HUES64 (cell line): ENCODE measurements around the gene CCDC12.

Experiments
- H3K27ac ChIP-seq: 2 replicates; pipeline ENCODE4 v1.7.0; 2013; ENCODE audit warnings: low read depth, low read length, inconsistent platforms
- H3K27me3 ChIP-seq: 2 replicates; pipeline ENCODE4 v1.6.1; 2013; ENCODE audit warnings: mild to moderate bottlenecking, low read length; ENCODE audit not compliant: insufficient read depth
- H3K36me3 ChIP-seq: 2 replicates; pipeline ENCODE4 v1.6.1; 2013; ENCODE audit warnings: mild to moderate bottlenecking, low read length; ENCODE audit not compliant: insufficient read depth
- H3K4me1 ChIP-seq: 2 replicates; pipeline ENCODE4 v1.6.1; 2013; ENCODE audit warnings: mild to moderate bottlenecking, low read length, moderate library complexity; ENCODE audit not compliant: insufficient read depth
- H3K4me3 ChIP-seq: 2 replicates; pipeline ENCODE4 v1.5.1; 2013; ENCODE audit warnings: mild to moderate bottlenecking, low read length, moderate library complexity
- H3K9ac ChIP-seq: 2 replicates; pipeline ENCODE4 v1.6.1; 2013; ENCODE audit warnings: mild to moderate bottlenecking, low read depth, low read length
- H3K9me3 ChIP-seq: 2 replicates; pipeline ENCODE4 v1.6.1; 2013; ENCODE audit warnings: low read depth, low read length; ENCODE audit not compliant: insufficient read depth
- WGBS: fragments of 150-250, 120-280 bp; methylation state at CpG from one replicate; pipeline ENCODE4 v1.1.7; 2013; ENCODE audit warnings: missing lambda C conversion rate; 5-methylcytosine and 5-hydroxymethylcytosine counted together

CCDC12 gene

DNA sequence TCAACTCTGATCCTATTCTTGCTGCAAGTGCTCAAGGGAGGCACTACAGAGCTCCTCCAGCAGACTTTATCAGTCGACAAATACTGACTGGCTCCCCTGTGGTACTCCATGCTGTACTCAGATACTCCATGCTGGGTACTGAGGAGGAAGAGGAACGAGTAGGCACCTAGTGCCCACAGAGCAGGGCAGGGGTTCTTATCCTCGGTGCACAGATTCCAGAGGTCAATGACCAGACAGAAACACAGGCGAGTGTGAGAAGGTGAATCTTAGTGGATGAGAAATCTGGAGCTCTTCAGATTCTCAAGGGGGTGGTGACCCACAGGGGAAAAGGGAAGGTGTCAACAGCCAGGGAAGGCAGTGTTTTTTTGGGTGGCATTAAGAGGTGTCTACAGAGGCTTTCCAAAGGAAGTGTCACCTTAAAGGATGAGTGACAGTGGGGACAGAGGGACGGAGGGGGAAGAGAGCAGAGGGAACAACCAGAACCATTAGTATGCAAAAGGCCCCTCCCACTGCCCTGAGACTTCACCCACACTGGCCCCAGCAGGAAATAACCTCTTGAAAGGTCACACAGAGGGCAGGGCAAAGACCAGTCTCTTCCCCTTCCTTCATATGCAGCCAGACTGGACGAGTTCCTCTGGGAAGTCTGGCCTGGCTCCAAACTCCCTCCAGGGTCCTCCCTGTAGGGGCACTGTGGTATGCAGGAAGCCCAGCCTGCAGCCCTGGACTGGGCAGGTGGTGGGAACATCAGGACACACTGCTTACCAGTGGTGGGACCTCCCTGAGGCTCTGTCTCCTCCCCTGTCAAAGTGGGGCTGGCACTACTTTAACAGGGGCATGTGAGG is 27.5 kb downstream of the CCDC12 start:
- Histone ChIP-seq H3K36me3 (peaks cover 17% of the 10 kb centered on the region), H3K9me3 (no peaks in the 10 kb centered on the region), H3K9ac (no peak overlapping the region), H3K27me3 (no peaks in the 10 kb centered on the region), H3K4me3 (no peak overlapping the region), H3K27ac (no peak overlapping the region), H3K4me1 (peaks cover 28% of the 10 kb centered on the region)
- 65% methylated on average over 6 of the region's 6 CpGs for WGBS

DNA sequence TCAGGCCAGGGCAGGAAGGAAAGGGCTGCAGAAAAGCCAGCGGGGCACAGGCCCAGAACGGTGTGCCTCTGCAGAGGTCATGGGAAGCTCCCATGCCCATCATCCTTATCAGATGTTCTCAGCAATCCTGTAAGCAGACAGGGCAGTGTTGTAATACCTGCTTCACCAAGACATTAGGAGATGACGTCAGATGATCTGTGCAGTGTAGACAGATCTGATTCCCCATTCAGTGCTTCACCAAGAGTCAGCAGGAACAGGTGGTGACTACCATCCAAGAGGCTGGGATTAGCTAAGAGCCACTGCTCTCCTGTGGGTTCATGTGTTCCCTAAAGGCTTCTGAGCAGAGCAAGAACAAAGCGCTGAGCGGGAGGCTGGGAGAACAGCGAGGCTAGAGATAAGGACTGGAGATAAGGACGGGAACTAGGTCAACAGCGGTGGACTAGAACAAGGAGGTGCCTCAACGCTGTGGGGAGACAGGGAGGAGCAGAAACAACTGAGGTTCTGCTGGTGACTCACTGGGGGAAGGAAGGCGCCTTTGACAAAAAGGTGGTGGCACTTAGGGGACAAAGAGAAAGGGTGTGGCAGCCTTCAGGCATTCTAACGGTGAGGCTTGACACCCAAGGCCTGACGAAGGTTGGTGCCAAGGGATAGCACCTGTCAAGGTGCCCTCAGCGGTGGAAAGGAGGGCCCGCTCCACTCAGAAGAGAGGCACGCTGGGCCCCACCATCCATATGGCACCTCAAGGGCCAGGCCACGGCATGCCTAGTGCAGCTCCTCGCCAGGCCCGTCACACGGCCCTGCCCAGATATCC is 28.4 kb downstream of the CCDC12 start:
- 82% methylated on average over 19 of the region's 19 CpGs for WGBS
- H3K27ac ChIP-seq: no peak overlapping the region
- H3K4me3 ChIP-seq: no peak overlapping the region
- no peak overlapping the region for H3K9ac ChIP-seq
- no peaks in the 10 kb centered on the region for H3K9me3 ChIP-seq
- H3K27me3 ChIP-seq: no peaks in the 10 kb centered on the region
- H3K36me3 ChIP-seq: peaks cover 17% of the 10 kb centered on the region
- peaks cover 28% of the 10 kb centered on the region for H3K4me1 ChIP-seq

DNA sequence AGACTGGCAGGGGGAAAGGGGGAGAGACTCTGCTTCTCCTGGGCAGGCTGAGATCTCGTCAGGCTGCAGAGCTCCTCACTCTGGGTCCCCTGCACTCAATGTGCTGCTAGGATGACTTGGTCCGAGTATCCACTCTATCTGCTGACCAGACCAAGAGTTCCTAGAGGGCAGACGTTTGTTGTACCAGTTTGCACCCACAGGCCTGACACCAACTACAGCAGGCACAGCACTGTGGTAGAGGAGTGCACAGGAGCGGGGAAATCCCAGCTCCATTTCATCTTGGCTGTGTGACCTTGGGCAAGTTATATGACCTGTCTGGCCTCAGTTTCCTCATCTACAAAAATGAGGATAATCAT is 29.0 kb downstream of the CCDC12 start:
- Histone ChIP-seq H3K36me3 (peaks cover 18% of the 10 kb centered on the region), H3K9me3 (no peaks in the 10 kb centered on the region), H3K27me3 (no peaks in the 10 kb centered on the region), H3K27ac (no peak overlapping the region), H3K9ac (no peak overlapping the region), H3K4me1 (peaks cover 30% of the 10 kb centered on the region), H3K4me3 (no peak overlapping the region)
- WGBS: 90% methylated on average over 4 of the region's 4 CpGs

DNA sequence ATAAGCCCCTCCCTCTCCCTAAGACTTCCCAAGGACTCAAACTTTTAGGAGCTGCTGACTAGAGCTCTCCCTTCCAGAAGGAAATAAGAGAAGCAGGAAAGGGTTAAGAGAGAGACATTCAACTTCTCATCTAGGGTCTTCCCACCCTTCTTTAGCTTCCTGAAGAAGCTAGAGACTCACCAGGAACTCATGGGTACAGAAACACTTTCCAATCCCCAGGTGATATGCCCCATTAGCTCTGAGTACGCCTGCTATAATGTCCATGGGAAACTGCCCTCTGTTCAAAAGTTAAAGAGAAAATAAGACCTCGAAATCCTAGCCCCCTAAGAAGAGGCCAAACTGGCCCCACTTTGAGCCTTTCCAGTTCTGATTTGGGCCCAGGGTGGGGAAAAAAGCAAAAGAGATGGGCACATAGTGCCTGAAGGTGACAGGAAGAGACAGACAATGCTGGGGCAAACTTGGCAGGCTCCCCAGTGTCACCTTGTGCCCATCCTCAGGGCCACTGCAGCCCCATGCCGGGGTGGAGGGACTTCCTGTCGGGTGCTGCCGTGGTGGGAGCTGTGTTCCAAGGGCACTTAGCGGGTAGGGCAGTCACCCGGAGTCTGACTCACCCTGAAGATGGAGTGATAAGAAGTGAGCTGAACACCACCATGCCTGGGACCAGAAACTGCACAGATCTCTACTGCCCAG is 29.5 kb downstream of the CCDC12 start:
- peaks cover 23% of the 10 kb centered on the region for H3K36me3 ChIP-seq

DNA sequence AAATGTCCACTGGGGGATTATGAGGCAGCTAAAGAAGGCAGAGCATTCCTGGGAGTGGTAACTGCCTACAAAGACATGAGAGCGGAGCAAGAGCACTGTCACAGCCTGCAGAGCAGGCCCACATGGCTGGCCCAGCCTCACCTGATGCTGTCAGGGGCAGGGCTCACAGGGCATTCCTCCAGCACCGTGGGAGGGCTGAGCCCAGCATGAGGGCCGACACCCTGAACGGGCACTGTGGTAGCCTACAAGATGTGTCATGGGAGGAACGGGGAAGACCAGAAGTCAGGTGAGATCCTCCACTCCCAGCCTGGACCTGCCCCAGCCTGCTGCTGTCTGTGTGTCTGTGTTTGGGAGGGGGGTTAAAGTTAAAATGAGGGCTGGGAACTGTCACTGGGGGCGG is 30.1 kb downstream of the CCDC12 start:
- 73% methylated on average over 5 of the region's 6 CpGs for WGBS
- no peak overlapping the region for H3K4me3 ChIP-seq
- H3K27me3 ChIP-seq: no peaks in the 10 kb centered on the region
- H3K27ac ChIP-seq: no peak overlapping the region
- peaks cover 30% of the 10 kb centered on the region for H3K4me1 ChIP-seq
- H3K9ac ChIP-seq: no peak overlapping the region
- peaks cover 23% of the 10 kb centered on the region for H3K36me3 ChIP-seq
- no peaks in the 10 kb centered on the region for H3K9me3 ChIP-seq

More for the DNA sequence above, 29.5 kb downstream of the CCDC12 start:
- no peak overlapping the region for H3K9ac ChIP-seq
- no peak overlapping the region for H3K4me3 ChIP-seq
- 75% methylated on average over 7 of the region's 7 CpGs for WGBS
- peaks cover 30% of the 10 kb centered on the region for H3K4me1 ChIP-seq
- H3K9me3 ChIP-seq: no peaks in the 10 kb centered on the region
- no peak overlapping the region for H3K27ac ChIP-seq
- no peaks in the 10 kb centered on the region for H3K27me3 ChIP-seq

GRCh38 chr3:46944191-46944590 is 32.4 kb downstream of the CCDC12 start:
- H3K9me3 ChIP-seq: no peaks in the 10 kb centered on the region
- peaks cover 40% of the 10 kb centered on the region for H3K36me3 ChIP-seq
- no peak overlapping the region for H3K4me3 ChIP-seq
- WGBS: 90% methylated on average over 8 of the region's 8 CpGs
- no peak overlapping the region; the same call in 1 of the 2 replicates for H3K27ac ChIP-seq
- peaks cover 27% of the 10 kb centered on the region for H3K4me1 ChIP-seq
- no peak overlapping the region for H3K9ac ChIP-seq
- no peaks in the 10 kb centered on the region for H3K27me3 ChIP-seq

DNA sequence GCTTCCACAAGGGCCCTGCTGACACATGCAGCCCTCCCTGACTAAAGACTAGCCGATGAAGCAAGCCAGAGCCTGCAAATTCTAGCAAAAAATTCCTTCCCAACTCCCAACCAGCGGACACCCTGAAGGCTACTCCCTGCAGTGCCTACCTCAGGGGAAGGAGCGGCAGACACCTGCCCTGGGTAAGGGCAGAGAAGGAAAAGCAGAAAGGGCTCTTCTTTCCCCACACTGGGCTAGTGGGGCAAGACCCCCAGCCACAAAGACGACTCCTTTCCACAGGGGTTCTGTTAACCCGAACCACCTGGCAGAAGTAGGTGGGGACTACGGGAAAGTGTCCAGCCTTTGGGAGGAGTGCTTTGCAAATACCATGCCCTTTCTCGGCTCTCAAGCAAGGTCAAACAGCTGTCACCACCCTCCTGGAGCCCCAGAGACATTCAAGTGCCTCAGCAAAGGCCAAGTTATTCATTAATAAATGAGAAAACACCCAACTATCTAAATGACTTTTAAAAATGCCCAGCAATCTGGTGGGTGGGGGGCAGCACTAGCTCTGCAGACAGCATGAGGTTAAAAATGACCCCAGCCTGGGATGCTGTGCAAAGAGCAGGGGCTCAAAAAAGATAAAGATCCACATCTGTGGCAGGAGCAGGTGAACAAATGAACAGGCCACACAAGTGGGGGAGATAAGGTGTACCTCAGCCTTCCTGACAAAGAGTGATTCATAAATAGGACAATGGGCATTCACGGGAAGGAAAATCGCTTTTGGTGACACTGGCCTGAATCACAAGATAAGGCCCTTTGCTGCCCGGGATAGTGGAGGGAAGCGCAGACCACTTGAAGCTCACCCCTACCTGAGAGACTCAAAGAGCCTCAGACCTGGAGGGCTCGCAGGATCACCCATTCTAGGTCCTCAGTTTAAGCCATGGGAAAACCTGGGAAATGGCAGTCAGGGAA is 33.0 kb downstream of the CCDC12 start:
- Histone ChIP-seq H3K27me3 (no peaks in the 10 kb centered on the region), H3K9ac (no peak overlapping the region), H3K9me3 (no peaks in the 10 kb centered on the region), H3K4me3 (no peak overlapping the region), H3K36me3 (peaks cover 47% of the 10 kb centered on the region), H3K27ac (no peak overlapping the region), H3K4me1 (peaks cover 23% of the 10 kb centered on the region)
- WGBS: 90% methylated on average over 12 of the region's 12 CpGs

GRCh38 chr3:46942481-46943236 is 33.9 kb downstream of the CCDC12 start:
- H3K9me3 ChIP-seq: no peaks in the 10 kb centered on the region
- H3K4me1 ChIP-seq: peaks cover 23% of the 10 kb centered on the region
- H3K27me3 ChIP-seq: no peaks in the 10 kb centered on the region
- WGBS: 87% methylated on average over 12 of the region's 12 CpGs
- no peak overlapping the region; the same call in 1 of the 2 replicates for H3K9ac ChIP-seq
- no peak overlapping the region for H3K4me3 ChIP-seq
- peaks cover 52% of the 10 kb centered on the region for H3K36me3 ChIP-seq
- no peak overlapping the region for H3K27ac ChIP-seq

DNA sequence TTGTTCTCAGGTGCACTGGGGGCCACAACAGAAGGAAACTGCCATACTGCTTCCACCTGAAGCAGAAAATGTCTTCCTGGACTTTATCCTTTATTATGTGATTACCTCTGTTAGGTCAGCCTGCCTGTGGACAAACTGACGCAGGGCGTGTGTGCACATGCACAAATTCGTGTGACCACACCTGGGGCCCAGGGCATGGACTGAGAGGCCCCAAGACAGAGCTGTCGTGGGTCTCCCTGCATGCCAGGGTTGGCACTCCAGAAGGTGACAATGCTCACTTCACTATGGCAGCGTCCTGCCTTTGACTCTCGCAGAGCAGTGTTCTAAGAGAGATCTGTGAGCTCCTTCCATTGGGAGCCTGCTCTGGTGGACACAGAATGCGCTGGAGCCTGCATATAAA is 34.5 kb downstream of the CCDC12 start:
- Histone ChIP-seq H3K27me3 (no peaks in the 10 kb centered on the region), H3K36me3 (peaks cover 53% of the 10 kb centered on the region), H3K4me3 (no peak overlapping the region), H3K4me1 (peaks cover 23% of the 10 kb centered on the region), H3K27ac (no peak overlapping the region), H3K9me3 (no peaks in the 10 kb centered on the region), H3K9ac (no peak overlapping the region)
- WGBS: 94% methylated on average over 7 of the region's 7 CpGs
